ENCODE results near the gene MOB1B.

MOB1B gene

DNA sequence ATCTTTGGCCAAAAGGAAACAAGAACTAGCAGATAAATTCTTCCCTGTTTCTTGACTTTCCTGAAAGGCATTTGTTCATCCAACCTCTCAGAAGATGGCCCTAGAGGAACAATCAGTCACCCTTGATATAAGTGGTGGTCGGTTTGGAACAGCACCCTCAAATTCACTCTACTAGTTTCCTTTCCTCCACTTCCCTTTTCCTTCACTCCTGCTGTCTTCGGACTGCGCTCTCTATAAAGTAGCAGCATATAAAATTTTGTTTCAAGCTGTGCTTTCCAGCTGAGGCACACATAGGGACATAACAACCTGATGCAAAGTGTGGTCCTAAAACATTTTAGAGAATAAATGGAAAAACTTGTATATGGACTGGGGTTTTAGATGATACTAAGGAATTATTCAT is 29.0 kb upstream of the MOB1B start:
- ATAC-seq, result no peak
- TF ChIP-seq TCF4 (CRISPR knock-in tag; IDR thresholded peaks at IDR 0.05; ENCODE audit: borderline replicate concordance) (no peak), OSR1 (CRISPR knock-in tag; IDR thresholded peaks at IDR 0.05) (no peak), TOX (CRISPR knock-in tag; IDR thresholded peaks at IDR 0.05; ENCODE audit: borderline replicate concordance) (no peak), ZFP3 (CRISPR knock-in tag; IDR thresholded peaks at IDR 0.05) (no peak), ISL1 (CRISPR knock-in tag; IDR thresholded peaks at IDR 0.05) (no peak), ARNTL (CRISPR knock-in tag; IDR thresholded peaks at IDR 0.05; ENCODE audit: borderline replicate concordance, low read depth) (no peak), ZC3H10 (CRISPR knock-in tag; IDR thresholded peaks at IDR 0.05) (no peak)
- TF ChIP-seq, protein P1, sequence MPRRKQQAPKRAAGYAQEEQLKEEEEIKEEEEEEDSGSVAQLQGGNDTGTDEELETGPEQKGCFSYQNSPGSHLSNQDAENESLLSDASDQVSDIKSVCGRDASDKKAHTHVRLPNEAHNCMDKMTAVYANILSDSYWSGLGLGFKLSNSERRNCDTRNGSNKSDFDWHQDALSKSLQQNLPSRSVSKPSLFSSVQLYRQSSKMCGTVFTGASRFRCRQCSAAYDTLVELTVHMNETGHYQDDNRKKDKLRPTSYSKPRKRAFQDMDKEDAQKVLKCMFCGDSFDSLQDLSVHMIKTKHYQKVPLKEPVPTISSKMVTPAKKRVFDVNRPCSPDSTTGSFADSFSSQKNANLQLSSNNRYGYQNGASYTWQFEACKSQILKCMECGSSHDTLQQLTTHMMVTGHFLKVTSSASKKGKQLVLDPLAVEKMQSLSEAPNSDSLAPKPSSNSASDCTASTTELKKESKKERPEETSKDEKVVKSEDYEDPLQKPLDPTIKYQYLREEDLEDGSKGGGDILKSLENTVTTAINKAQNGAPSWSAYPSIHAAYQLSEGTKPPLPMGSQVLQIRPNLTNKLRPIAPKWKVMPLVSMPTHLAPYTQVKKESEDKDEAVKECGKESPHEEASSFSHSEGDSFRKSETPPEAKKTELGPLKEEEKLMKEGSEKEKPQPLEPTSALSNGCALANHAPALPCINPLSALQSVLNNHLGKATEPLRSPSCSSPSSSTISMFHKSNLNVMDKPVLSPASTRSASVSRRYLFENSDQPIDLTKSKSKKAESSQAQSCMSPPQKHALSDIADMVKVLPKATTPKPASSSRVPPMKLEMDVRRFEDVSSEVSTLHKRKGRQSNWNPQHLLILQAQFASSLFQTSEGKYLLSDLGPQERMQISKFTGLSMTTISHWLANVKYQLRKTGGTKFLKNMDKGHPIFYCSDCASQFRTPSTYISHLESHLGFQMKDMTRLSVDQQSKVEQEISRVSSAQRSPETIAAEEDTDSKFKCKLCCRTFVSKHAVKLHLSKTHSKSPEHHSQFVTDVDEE (CRISPR knock-in tag; IDR thresholded peaks at IDR 0.05), result no peak
- TF ChIP-seq, protein P2, sequence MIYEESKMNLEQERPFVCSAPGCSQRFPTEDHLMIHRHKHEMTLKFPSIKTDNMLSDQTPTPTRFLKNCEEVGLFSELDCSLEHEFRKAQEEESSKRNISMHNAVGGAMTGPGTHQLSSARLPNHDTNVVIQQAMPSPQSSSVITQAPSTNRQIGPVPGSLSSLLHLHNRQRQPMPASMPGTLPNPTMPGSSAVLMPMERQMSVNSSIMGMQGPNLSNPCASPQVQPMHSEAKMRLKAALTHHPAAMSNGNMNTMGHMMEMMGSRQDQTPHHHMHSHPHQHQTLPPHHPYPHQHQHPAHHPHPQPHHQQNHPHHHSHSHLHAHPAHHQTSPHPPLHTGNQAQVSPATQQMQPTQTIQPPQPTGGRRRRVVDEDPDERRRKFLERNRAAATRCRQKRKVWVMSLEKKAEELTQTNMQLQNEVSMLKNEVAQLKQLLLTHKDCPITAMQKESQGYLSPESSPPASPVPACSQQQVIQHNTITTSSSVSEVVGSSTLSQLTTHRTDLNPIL (CRISPR knock-in tag; IDR thresholded peaks at IDR 0.05; ENCODE audit: low read depth), result no peak

DNA sequence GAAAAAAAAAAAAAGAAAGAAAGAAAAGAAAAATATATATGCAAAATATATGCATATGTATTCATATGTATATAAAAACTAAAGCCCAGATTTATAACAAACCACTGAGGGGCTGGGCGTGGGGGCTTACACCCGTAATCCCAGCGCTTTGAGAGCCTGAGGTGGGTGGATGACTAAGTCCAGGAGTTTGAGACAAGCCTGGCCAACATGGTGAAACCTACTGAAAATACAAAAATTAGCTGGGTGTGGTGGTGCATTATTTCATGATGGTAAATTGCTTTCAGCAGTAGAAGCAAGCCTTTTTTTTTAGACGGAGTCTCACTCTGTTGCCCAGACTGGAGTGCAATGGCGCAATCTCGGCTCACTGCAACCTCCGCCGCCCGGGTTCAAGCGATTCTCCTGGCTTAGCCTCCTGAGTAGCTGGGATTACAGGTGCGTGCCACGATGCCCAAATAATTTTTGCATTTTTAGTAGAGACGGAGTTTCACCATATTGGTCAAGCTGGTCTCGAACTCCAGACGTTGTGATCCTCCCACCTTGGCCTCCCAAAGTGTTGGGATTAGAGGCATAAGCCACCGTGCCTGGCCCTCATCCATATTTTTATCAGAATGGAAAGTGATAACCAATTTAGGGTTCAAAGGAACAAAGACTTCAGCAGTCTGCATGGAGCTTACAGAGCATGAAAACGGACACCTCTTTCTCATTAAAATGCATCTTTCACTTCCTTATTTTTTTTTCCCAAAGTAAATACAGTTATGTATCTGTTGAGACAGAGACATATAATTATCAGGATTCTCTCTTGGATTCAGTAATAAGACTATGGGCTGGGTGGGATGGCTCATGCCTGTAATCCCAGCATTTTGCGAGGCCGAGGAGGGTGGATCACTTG is 27.7 kb upstream of the MOB1B start:
- ATAC-seq, result no peak
- no peak for TF ChIP-seq ZFP3 (CRISPR knock-in tag; IDR thresholded peaks at IDR 0.05)

DNA sequence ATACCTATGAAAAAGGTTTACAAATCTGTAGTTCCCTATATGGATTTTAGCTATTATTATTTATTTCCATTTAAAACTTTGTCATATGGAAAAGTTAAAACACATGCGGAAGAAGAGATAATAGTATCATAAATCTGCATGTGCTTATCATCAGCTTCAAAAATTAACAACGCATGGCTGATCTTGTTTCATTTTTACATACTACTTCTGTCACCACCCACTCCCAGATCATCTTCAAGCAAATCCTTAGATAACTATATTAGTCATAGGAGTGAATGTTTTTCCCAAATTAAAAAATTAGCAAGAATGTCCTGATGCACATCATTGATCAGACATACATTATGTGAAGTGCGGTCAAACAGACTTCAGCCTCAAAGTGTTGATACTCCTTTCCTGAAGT is 24.6 kb upstream of the MOB1B start:
- TF ChIP-seq, protein P1 (CRISPR knock-in tag; IDR thresholded peaks at IDR 0.05), result no peak
- no peak for TF ChIP-seq ZFP30 (CRISPR knock-in tag; IDR thresholded peaks at IDR 0.05)
- no peak for TF ChIP-seq ZNF565 (CRISPR knock-in tag; conservative IDR thresholded peaks at IDR 0.05; ENCODE audit: low read depth)
- TF ChIP-seq PPARA (CRISPR knock-in tag; IDR thresholded peaks at IDR 0.05; ENCODE audit: borderline replicate concordance), result no peak
- no peak for TF ChIP-seq TCF4 (CRISPR knock-in tag; IDR thresholded peaks at IDR 0.05; ENCODE audit: borderline replicate concordance)
- TF ChIP-seq ZNF8 (CRISPR knock-in tag; IDR thresholded peaks at IDR 0.05), result no peak
- no peak for TF ChIP-seq OSR1 (CRISPR knock-in tag; IDR thresholded peaks at IDR 0.05)
- TF ChIP-seq, protein P2 (CRISPR knock-in tag; IDR thresholded peaks at IDR 0.05; ENCODE audit: low read depth), result no peak
- no peak for TF ChIP-seq ZC3H10 (CRISPR knock-in tag; IDR thresholded peaks at IDR 0.05)
- TF ChIP-seq, protein P3, sequence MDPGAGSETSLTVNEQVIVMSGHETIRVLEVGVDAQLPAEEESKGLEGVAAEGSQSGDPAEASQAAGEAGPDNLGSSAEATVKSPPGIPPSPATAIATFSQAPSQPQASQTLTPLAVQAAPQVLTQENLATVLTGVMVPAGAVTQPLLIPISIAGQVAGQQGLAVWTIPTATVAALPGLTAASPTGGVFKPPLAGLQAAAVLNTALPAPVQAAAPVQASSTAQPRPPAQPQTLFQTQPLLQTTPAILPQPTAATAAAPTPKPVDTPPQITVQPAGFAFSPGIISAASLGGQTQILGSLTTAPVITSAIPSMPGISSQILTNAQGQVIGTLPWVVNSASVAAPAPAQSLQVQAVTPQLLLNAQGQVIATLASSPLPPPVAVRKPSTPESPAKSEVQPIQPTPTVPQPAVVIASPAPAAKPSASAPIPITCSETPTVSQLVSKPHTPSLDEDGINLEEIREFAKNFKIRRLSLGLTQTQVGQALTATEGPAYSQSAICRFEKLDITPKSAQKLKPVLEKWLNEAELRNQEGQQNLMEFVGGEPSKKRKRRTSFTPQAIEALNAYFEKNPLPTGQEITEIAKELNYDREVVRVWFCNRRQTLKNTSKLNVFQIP (CRISPR knock-in tag; IDR thresholded peaks at IDR 0.05; ENCODE audit: borderline replicate concordance, low read depth), result no peak
- no peak for TF ChIP-seq TOX (CRISPR knock-in tag; IDR thresholded peaks at IDR 0.05; ENCODE audit: borderline replicate concordance)
- no peak for TF ChIP-seq GLIS3 (CRISPR knock-in tag; IDR thresholded peaks at IDR 0.05)
- no peak for TF ChIP-seq ARNTL (CRISPR knock-in tag; IDR thresholded peaks at IDR 0.05; ENCODE audit: borderline replicate concordance, low read depth)

DNA sequence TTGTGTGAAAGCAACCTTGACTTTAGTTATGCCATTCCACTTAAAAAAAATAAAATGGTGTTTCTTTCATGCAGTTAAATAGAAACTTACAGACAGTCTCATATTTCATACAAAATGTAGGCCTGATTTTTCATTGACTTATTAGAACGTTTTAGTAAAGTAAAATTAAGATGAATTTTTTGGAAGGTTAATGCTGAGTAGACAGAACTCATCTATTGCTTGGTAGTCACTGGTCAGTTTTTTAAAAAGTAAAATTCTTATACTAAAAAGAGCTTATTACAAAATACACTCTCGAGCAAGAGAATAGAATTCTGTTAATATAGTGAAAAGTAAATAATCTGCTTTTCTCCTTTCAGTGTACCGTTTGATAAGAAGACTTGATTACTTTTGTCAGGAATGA is 21.4 kb upstream of the MOB1B start:
- ATAC-seq, result no peak
- TF ChIP-seq PPARA (CRISPR knock-in tag; IDR thresholded peaks at IDR 0.05; ENCODE audit: borderline replicate concordance) (no peak), ARNTL (CRISPR knock-in tag; IDR thresholded peaks at IDR 0.05; ENCODE audit: borderline replicate concordance, low read depth) (no peak), ZNF565 (CRISPR knock-in tag; conservative IDR thresholded peaks at IDR 0.05; ENCODE audit: low read depth) (no peak), ZNF8 (CRISPR knock-in tag; IDR thresholded peaks at IDR 0.05) (no peak), ZNF70 (CRISPR knock-in tag; IDR thresholded peaks at IDR 0.05) (no peak), ZFP30 (CRISPR knock-in tag; IDR thresholded peaks at IDR 0.05) (no peak), OSR1 (CRISPR knock-in tag; IDR thresholded peaks at IDR 0.05) (no peak), TOX (CRISPR knock-in tag; IDR thresholded peaks at IDR 0.05; ENCODE audit: borderline replicate concordance) (no peak), RARB (CRISPR knock-in tag; IDR thresholded peaks at IDR 0.05) (no peak), ZFP3 (CRISPR knock-in tag; IDR thresholded peaks at IDR 0.05) (no peak)
- TF ChIP-seq, protein P2 (CRISPR knock-in tag; IDR thresholded peaks at IDR 0.05; ENCODE audit: low read depth), result no peak
- TF ChIP-seq, protein P1 (CRISPR knock-in tag; IDR thresholded peaks at IDR 0.05), result no peak

More for the DNA sequence above, 24.6 kb upstream of the MOB1B start:
- no peak for ATAC-seq

Measured in SK-N-SH treated with all-trans-retinoic acid at 6 μM for 48 hours (cell line).